HG02938 (cell line): ENCODE results near the gene SF3A2.
"Not testable (repeated sequence)": the region's sequence is repeated elsewhere in the genome, so short reads cannot be mapped to it uniquely, and the experiment has no call there.

Source experiments
- ATAC-seq: cut with Tn5 transposase; IDR thresholded peaks from one replicate; pipeline ENCODE4 v1.9.1; 2021; ENCODE audit warnings: mild to moderate bottlenecking, moderate library complexity; ENCODE audit not compliant: unreplicated experiment

Gene SF3A2

GRCh38 chr19:2236314-2237050 lies at the start of gene SF3A2, which contains the start of gene PLEKHJ1:
SF3A2 (plus strand) TSS chr19:2236824; CDS start chr19:2243419, 6,595 bp downstream.
PLEKHJ1 (minus strand) TSS chr19:2236329; CDS start chr19:2236248, 81 bp downstream.
- ATAC-seq: peak; percentile 65

- ATAC-seq: no peak
These were observed 49.5 kb upstream of the SF3A2 start for GRCh38 chr19:2187159-2187558.

- ATAC-seq: no peak
These were observed 47.8 kb upstream of the SF3A2 start for GRCh38 chr19:2188708-2189385.

- ATAC-seq: no peak
These were observed 46.7 kb upstream of the SF3A2 start for GRCh38 chr19:2189880-2190279.

GRCh38 chr19:2190848-2191455 lies 45.7 kb upstream of the SF3A2 start:
- ATAC-seq: no peak

- ATAC-seq: no peak
These were observed 44.9 kb upstream of the SF3A2 start for GRCh38 chr19:2191456-2192310.

- no peak for ATAC-seq
These were observed 43.8 kb upstream of the SF3A2 start for GRCh38 chr19:2192862-2193261.

GRCh38 chr19:2193807-2194206 lies 42.8 kb upstream of the SF3A2 start:
- no peak for ATAC-seq

- ATAC-seq: no peak
These were observed 42.0 kb upstream of the SF3A2 start for GRCh38 chr19:2194513-2195078.

- no peak for ATAC-seq
These were observed 41.3 kb upstream of the SF3A2 start for GRCh38 chr19:2195361-2195760.

- no peak for ATAC-seq
These were observed 40.7 kb upstream of the SF3A2 start for GRCh38 chr19:2195914-2196313.

GRCh38 chr19:2197270-2197669 lies 39.4 kb upstream of the SF3A2 start:
- ATAC-seq: no peak

GRCh38 chr19:2198317-2198716 lies 38.3 kb upstream of the SF3A2 start:
- no peak for ATAC-seq

GRCh38 chr19:2199215-2199614 lies 37.4 kb upstream of the SF3A2 start:
- ATAC-seq: no peak

- ATAC-seq: no peak
These were observed 36.6 kb upstream of the SF3A2 start for GRCh38 chr19:2199861-2200623.

GRCh38 chr19:2200624-2201294 lies 35.9 kb upstream of the SF3A2 start:
- not testable (repeated sequence) for ATAC-seq

GRCh38 chr19:2201473-2202148 lies 35.0 kb upstream of the SF3A2 start:
- ATAC-seq: no peak

- no peak for ATAC-seq
These were observed 34.3 kb upstream of the SF3A2 start for GRCh38 chr19:2202366-2202765.

- no peak for ATAC-seq
These were observed 29.6 kb upstream of the SF3A2 start for GRCh38 chr19:2207008-2207407.
